Cardiac septum (tissue), 1 donor: Measurements from ENCODE around the gene EPHB2. TPM values are rescaled to one million over a fixed set of nuclear protein-coding genes. Genes with fewer than 3 reads are reported as not detected.

Source experiments
- DNase-seq: peaks from one replicate; pipeline ENCODE4 v3.0.0-alpha.2; 2020; ENCODE audit warnings: low spot score
- intact Hi-C: fragments of 100-400 bp; cut with DNase I; formaldehyde crosslinking; loops from one replicate; pipeline ENCODE4 v1.14.0; 2022
- total RNA-seq: library from RNA; stranded (reverse); fragmentation: NEBNext Ultra II Directional; extraction: Animal tissue kit (Norgen Biotek cat#: 25700); gene quantifications from one replicate; pipeline ENCODE4 v1.2.1, GENCODE V29; 2021
- donor health status: DM: no; HTN: no; CAD: no.

EPHB2 gene
- total RNA-seq, 1 donor from 2014 or later, result 0.81 TPM

- no peak for DNase-seq
- intact Hi-C loops, result no loop called here
These were observed 98.2 kb downstream of the EPHB2 start for GRCh38 chr1:22808676-22809483.

- intact Hi-C loops, result no loop called here
These were observed 99.1 kb downstream of the EPHB2 start for GRCh38 chr1:22809783-22810182.

GRCh38 chr1:22810378-22810777 is 99.7 kb downstream of the EPHB2 start:
- intact Hi-C loops, result no loop called here
- DNase-seq, result no peak

More at GRCh38 chr1:22809783-22810182, 99.1 kb downstream of the EPHB2 start:
- DNase-seq, result no peak

GRCh38 chr1:22812092-22812880 is 101.6 kb downstream of the EPHB2 start:
- intact Hi-C loops, result no loop called here
- no peak for DNase-seq

DNA sequence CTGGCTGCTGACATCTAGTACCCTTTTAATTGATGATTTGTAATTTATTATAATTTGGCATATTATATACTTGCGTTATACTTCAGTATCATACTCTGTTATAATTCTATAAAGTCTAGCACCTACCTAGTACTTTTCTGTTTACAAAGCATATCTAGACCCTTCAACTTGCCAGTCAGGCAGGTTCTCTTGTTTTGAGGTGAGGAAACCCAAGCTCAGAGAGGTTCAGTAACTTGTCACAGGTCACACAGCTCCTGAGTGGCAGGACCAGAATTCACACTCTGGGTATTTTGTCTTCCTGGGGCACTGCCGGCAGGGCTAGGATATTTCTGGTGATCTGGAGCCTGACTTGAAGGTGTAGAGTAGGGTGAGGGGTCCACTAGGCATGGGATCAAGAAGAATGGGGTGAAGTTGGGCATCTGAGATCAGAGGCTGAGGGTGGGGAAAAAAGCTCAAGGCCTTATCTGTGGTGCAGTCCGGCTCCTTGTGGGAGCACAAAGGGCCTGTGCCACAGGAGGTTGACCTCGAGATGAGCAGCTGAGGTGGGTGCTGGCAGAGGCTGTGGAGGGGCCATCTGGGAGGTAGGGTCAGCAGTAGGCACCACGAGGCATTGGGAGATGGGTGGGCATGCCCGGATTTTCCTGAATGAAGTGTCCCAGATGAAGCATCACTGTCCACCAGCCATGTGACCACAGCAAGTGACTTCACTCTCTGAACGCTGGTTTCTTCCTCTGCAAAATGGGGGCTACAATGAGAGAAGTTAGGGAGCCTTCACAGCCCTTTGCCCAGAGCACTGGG is 102.6 kb downstream of the EPHB2 start:
- DNase-seq, result no peak
- intact Hi-C loops, result no loop called here

- no peak for DNase-seq
These were observed 103.8 kb downstream of the EPHB2 start for GRCh38 chr1:22814176-22815042.

GRCh38 chr1:22815043-22815365 is 104.4 kb downstream of the EPHB2 start:
- intact Hi-C loops, result no loop called here
- no peak for DNase-seq

More at GRCh38 chr1:22814176-22815042, 103.8 kb downstream of the EPHB2 start:
- intact Hi-C loops, result no loop called here

- intact Hi-C loops, result no loop called here
- no peak for DNase-seq
These were observed 104.9 kb downstream of the EPHB2 start for GRCh38 chr1:22815421-22816066.

DNA sequence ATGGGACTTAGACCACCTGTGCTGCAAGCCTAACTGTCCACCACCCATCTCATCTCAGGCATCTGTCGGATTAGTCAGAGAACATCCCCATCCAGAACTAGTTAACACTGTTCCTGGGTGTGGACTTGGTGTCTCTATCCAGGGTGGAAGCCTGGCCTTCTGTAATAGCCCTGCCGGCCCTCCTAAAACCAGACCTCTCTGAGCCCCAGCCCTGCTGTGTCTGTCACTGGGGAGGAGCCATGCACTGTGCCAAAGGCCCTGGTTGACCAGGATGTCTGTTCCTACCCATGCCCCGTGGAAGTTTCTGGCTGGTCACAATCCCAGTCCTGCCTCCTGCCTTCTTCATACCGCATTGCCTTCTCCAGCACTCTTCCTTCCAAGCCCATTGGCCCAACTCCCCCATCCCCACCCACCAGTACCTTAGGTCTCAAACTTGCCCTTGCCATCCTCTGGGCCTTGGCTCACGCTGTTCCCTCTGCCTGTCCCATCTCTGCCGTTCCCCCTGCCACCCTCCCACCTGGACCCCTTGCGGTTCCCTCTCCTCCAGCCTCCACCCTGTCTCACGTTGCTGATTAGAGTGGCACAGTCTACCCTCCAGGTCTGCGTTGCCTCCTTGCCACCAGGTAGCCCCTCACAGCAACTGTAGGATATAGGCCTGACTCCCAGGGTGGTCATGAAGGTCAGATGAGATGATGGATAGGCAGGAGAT is 105.6 kb downstream of the EPHB2 start:
- DNase-seq, result no peak
- intact Hi-C loops, result no loop called here

DNA sequence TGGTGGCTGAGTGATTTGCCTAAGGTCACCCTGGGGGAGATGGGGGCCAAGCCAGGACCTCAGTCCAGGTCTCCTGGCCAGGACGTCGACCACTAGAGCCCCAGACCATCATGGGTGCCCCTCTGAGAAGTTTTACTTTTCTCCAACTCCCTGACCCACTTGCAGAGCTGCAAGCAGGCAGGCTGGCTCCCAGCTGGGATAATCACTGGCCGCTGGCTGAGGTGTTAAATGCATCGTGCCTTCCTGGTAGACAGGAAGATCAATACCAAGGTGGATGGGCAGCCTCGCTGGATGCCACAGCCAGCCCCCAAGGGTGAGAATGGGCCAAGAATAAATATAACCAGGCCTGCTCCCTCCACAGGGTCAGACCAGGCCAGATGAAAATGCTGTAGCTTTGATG is 106.2 kb downstream of the EPHB2 start:
- intact Hi-C loops, result no loop called here
- DNase-seq, result no peak

DNA sequence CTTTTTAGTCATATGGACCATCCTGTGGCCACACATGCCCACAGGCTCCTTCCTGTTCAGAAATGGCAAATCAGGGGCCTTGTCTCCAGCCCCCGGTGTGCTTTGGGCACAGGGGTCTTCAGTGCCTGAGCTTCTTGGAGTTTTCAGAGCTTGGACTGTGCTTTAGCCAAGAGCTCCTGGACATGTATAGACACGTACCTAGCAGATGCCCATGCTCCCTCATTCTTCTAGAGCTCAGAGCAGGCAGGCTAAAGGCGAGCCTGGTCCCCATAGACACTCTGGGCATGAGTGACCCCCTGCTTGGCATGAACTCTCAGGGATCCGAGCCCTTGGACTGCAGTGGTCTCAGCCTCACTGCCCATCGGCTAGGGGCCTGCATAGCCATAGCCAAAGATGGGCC is 106.8 kb downstream of the EPHB2 start:
- DNase-seq, result no peak
- intact Hi-C loops, result no loop called here

DNA sequence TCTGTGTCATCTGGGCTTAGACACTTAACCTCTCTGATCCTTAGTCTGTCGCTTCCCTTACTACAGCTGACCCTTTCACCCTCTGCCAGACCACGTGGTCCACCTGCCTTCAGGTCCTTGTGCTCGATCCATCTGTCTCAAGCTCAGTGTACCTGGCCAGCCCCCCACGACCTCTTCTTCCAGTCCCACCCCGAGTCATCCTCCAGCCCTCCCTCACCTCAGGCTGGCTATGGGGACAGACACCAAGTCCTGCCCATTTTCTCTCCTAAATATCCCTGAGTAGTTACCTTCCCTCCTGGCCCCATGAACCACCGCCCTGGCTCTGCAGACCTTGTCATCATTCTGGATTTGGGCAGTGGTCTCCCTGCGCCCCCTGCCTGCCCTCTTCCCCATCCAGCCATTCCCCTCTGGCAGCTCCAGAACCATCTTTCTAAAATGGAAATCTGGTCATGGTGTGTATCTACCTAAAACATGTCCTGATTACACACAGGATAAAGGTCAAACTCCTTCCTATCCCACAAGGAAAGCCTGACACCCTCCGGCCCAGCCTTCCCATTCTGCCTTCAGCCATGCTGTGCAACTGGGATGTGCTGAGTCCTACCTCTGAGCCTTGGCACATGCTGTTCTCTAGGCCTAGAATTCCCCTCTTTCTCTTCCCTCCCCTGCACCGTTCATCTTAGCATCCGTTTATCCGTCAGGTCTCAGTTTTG is 107.6 kb downstream of the EPHB2 start:
- DNase-seq, result no peak
- intact Hi-C loops, result no loop called here

- DNase-seq, result no peak
- intact Hi-C loops, result no loop called here
These were observed 108.7 kb downstream of the EPHB2 start for GRCh38 chr1:22819361-22819760.

- intact Hi-C loops, result no loop called here
- no peak for DNase-seq
These were observed 110.4 kb downstream of the EPHB2 start for GRCh38 chr1:22821027-22821426.

- no peak for DNase-seq
- intact Hi-C loops, result no loop called here
These were observed 111.7 kb downstream of the EPHB2 start for GRCh38 chr1:22822371-22822770.

GRCh38 chr1:22824466-22824865 is 113.8 kb downstream of the EPHB2 start:
- intact Hi-C loops, result no loop called here
- no peak for DNase-seq

DNA sequence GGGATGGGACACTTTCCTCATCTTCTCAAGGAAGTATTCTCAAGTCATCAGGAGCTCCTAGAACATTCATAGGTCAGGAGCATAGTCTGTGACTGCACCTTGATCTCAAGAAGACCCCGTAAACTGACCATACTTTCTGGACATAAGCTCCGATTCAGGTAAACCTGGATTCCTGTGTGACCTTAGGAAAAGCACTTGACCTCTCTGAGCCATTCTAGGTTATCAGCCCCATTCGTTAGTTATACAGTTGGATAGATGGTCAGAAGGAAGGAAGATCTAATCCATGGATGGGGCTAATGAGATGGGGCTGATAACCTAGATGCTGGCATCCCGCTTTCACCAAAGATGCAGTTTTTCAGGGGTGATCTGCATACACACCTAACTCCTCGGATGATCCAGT is 114.3 kb downstream of the EPHB2 start:
- no peak for DNase-seq
- intact Hi-C loops, result no loop called here
